H1 (cell line): ENCODE measurements around the gene ZC2HC1C. TPM values are rescaled to one million over a fixed set of nuclear protein-coding genes. Genes with fewer than 3 reads are reported as not detected.

ENCODE experiments used
- CREB1 ChIP-seq: IDR thresholded peaks from 2 replicates; pipeline ENCODE4 v1.6.1; 2012; ENCODE audit warnings: inconsistent platforms
- SIX5 ChIP-seq: IDR thresholded peaks from 2 replicates; pipeline ENCODE4 v1.6.1; 2011; ENCODE audit warnings: mild to moderate bottlenecking, low read depth, low read length
- polyA plus RNA-seq, 7 experiments: library from polyadenylated mRNA; depleted of rRNA in 3 of 7; stranded (reverse) in 5 of 7; unstranded in 2 of 7; fragments of >200 nt in 5 of 7; fragments of 200-250 nt in 2 of 7; gene quantifications; 1 replicate in 5 of 7; 2 replicates in 1 of 7; 4 replicates in 1 of 7; pipeline versions ENCODE4 v1.2.1 to v1.2.3, GENCODE V29; 2011 to 2013; ENCODE audit warnings: missing spikeins in 2 of 7, mixed read lengths in 2 of 7
- total RNA-seq: library from RNA; stranded (reverse); fragmentation: NEBNext Ultra II Directional; extraction: Animal tissue kit (Norgen Biotek cat#: 25700); gene quantifications from 2 replicates; pipeline ENCODE4 v1.2.1, GENCODE V29; 2021

ZC2HC1C gene
- total and polyA plus RNA-seq, 2 of the 8 experiments (the other 6 are each of a cell fraction or from before 2014, with no cell fraction given), result 0.57 to 1.2 TPM

- TF ChIP-seq SIX5, result no peak
- no peak for TF ChIP-seq CREB1
These were observed 44.4 kb upstream of the ZC2HC1C start (continued) for GRCh38 chr14:75025082-75025481.
